GM19328 (cell line): ENCODE data around the gene CELF5.
"Not testable (repeated sequence)": the region's sequence is repeated elsewhere in the genome, so short reads cannot be mapped to it uniquely, and the experiment has no call there.

Experiments
- ATAC-seq: cut with Tn5 transposase; IDR thresholded peaks from one replicate; pipeline ENCODE4 v1.9.1; 2021; ENCODE audit warnings: mild to moderate bottlenecking, moderate library complexity; ENCODE audit not compliant: unreplicated experiment

Gene CELF5

DNA sequence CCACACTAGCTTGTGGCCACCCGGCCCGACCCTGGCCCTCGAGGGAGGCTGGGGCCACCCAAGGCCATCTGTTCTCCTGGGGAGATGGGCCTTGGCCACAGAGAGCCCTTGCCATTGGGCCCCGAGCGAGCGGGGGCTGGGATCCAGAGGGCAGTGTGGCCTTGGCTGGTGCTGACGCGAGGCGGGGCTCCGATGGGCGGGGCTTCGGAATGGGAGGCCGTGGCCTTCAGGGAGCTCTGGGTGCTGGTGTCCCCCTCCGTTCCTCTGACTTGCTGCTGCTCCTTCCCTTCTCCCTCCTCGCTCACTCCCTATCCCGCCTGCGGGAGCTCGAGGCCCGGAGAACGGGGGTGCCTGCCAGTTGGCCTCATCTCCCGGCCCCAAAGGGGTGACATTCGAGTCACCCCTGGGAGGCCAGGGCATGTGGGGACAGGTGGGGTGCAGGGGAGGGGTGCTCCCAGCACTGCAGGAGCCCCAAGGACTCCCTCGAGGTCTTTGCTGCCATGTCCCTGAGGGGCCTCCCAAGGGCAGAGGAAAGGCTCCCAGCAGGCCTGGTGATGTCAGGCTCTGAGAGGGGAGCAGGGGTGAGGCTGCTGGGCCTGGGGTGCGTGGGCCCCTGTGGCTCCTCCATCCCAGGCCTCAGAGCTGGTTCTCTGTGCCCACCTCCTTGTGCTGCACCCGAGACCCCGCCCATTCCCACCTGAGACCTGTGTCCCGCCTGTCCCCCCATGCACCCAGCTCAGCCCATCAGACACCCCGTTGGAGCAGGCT lies 34.6 kb upstream of the CELF5 start:
- no peak for ATAC-seq

DNA sequence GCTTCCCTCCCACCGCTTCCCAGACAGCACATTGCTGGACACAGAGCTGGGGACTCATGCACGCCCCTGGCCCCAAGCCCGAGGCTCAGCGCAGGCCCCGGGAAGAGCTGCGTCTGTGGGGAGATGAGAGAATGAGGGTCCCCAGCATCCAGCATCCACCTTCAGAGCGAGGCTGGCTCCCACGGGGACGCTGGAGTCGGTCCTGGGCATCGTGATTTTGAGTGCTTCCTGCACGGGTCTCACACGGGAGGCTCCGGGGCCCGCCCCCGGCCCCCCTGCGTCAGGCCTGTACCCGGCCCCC lies 34.0 kb upstream of the CELF5 start:
- no peak for ATAC-seq

DNA sequence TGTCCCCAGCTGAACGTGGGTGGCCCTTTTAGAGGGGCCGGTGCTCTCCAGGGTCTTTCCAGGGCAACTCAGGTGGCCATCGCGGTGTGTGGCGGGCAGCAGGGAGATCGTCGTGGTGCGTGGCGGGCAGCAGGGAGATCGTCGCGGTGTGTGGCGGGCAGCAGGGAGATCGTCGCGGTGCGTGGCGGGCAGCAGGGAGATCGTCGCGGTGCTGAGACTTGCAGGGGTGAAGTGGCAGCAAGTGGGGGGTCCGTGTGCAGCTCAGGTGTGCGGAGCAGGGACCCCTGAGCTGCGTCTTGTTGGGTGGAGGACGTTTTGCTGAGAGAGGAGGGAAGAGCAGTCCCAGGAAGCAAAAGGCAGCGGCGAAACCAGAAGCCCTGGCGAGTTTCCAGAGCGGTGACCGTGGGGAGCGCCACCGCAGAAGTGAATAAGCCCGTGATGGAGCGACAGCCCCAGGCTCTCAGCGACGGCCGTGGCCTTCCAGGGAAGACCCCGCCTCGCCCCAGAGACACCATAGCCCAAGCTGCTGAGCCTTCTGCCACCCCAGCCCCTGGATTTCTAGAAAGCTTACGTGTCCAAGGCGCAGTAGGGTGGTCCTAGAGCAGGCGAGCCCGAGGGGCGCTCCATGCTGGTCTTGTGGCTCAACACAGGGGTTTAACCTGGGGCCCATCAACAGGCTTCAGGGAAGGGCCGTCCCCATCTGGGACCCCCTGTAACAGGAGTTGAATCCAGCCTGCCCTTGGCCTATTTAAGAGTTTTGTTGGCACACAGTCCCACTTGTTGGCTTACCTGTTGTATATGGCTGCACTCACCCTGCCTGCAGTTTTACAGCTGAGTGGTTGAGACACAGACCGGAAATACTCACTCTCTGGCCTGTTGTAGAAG lies 33.3 kb upstream of the CELF5 start:
- ATAC-seq: no peak

DNA sequence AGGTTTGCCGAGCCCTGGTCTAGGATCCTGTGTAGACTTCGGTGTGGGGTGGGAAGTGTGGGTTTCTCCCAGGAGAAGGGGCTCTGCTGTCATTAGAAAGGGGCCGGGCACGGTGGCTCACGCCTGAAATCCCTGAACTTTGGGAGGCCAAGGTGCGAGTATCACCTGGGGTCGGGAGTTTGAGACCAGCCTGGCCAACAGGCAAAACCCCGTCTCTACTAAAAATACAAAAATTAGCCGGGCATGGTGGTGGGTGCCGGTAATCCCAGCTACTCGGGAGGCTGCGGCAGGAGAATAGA lies 32.7 kb upstream of the CELF5 start:
- not testable (repeated sequence) for ATAC-seq

DNA sequence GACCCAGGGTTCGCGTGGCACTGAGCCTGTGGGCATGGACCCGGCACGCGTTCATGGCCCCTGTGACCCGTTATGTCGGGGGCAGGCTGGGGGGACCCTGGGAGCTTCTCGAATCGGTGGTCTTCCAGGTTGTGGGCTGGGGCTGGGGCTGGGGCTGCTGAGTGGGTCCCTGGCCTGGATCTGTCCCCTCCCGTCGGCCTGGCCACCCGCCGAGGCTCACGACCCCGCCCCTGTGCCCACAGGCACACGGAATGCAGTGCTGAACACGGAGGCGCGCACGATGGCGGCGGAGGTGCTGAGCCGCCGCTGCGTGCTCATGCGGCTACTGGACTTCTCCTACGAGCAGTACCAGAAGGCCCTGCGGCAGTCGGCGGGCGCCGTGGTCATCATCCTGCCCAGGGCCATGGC lies 32.2 kb upstream of the CELF5 start:
- no peak for ATAC-seq

DNA sequence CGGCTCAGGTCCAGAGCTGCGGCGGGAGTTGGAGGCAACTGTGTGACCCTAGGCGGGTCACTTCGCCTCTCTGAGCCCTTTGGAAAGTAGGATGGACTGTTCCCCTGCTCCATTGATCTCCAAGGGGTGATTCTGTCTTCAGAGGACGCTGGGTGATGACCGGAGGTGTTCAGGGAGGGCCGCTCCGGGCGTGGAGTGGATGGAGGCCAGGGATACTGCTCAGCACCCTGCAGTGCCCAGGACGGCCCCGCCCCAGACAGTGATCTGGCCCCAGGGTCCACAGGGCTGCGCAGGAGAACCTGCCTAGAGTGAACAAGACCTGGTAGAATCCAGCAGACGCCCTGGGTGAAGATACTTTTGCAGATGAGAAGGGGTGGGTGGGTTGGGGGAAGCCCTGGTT lies 31.8 kb upstream of the CELF5 start:
- no peak for ATAC-seq

DNA sequence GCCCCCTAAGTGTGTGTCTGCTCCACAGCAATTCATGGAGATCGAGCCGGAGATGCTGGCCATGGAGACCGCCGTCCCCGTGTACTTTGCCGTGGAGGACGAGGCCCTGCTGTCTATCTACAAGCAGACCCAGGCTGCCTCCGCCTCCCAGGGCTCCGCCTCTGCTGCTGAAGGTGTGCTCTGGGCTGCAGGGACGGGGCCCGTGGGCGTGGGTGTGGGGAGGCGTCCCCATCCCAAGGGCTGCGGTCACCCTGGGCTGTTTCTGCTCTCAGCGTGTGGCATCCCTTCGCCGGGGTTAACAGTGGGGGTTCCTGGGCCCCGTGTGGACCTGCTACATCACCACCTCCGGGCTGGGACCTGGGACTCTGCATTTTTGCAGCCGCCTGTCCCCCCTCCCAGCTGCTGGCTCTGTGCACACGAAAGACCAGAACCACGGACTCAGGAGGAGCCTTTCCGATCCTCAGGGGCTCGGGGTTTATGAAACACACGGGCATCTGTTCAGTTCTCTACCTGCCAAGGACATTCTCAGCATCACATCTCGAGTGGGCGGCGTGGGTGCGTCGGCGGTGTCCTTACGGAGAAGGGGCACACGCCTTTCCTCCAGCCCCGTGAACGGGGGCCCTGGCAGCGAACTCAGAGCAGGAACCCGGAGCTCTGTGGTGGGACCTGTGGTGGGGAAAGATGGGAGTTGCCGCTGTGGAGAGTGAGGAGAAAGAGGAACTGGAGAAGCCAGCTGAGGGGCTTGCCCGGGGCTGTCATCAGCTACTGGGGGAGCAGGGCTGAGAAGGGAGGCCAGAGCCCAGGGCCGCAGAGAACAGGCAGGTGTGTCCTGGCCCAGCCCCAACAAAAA lies 31.0 kb upstream of the CELF5 start:
- ATAC-seq: no peak

DNA sequence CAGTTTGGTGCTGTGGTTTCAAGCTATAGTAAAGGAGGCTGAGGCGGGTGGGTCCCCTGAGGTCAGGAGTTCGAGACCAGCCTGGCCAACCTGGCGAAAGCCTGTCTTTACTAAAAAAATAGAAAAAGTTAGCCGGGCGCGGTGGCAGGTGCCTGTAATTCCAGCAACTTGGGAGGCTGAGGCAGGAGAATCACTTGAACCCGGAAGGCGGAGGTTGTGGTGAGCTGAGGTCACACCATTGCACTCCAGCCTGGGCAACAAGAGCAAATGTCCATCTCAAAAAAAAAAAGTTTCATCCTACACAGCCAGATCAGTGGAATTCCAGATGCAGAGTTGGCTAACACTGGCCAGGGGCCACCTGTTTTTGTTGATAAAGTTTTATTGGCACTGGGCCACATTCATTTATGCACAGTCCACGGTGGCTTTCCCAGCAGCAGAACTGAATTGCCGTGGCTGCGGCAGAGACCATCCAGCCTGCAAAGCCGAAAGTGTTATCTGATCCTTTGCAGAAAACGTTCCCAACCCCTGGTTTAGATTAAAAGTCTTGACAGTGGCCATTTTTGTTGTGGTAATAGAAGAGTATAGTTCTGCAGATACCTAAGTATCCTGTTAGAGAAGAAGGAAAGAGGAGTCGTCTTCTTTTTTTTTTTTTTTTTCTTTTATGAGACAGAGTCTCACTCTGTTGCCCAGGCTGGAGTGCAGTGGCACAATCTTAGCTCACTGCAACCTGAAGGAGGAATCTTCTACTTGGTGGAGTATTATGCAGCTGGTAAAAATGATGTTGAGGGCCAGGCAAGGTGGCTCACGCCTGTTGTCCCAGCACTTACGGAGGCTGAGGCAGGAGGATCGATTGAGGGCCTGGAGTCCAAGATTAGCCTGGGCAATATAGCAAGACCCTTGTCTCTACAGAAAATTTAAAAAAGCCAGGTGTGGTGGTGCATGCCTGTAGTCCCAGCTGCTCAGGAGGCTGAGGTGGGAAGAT lies 30.1 kb upstream of the CELF5 start:
- ATAC-seq: no peak

DNA sequence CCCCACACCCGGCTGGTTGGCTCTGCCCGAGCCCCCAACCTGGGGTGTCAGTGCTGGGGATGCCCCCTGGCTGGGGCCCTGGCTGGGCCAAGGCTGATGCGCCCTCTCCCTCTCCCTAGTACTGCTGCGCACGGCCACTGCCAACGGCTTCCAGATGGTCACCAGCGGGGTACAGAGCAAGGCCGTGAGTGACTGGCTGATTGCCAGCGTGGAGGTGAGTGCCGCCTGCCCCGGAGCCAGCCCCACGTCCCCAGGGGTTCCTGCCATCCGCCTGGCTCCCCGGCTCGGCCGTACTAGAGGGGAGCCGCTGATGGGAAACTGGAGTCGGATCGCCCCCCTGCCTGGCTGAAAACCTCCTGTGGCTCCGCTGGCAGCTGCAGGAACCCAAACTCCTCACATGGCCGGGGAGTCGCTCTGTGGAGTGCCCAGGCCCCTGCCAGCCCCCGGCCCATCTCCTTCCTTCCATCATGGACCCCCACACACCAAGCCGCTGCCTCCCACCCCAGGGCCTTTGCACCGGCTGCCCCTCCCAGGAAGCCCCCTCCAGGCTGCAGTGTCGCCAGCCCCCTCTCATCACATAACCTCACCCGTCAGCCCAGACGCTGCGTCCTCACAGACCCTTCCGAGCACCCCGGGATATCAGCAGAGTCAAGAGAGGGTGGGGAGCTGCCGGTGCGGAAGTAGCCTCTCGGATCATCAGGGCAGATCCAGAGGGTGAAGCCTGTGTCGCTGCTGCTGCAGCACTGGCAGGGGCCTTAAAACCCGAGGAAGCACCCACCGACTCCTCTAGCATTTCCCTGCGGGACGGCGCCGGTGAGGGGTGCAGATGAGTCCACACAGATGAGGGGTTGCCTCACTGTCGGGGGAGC lies 28.2 kb upstream of the CELF5 start:
- no peak for ATAC-seq

DNA sequence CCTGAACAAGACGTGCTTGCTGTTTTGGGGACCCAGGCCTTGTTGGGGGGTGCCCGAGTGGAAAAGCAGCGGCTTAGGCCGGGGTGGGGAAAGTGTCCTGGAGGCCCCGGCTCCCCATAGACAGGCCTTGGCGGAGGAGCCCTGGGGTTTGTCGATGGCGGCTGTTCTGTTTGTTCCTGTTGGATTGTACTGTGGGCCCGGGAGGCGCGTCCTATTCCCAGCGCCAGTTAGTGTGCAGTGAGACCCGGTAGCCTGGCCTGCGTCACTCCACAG lies 27.6 kb upstream of the CELF5 start:
- no peak for ATAC-seq

DNA sequence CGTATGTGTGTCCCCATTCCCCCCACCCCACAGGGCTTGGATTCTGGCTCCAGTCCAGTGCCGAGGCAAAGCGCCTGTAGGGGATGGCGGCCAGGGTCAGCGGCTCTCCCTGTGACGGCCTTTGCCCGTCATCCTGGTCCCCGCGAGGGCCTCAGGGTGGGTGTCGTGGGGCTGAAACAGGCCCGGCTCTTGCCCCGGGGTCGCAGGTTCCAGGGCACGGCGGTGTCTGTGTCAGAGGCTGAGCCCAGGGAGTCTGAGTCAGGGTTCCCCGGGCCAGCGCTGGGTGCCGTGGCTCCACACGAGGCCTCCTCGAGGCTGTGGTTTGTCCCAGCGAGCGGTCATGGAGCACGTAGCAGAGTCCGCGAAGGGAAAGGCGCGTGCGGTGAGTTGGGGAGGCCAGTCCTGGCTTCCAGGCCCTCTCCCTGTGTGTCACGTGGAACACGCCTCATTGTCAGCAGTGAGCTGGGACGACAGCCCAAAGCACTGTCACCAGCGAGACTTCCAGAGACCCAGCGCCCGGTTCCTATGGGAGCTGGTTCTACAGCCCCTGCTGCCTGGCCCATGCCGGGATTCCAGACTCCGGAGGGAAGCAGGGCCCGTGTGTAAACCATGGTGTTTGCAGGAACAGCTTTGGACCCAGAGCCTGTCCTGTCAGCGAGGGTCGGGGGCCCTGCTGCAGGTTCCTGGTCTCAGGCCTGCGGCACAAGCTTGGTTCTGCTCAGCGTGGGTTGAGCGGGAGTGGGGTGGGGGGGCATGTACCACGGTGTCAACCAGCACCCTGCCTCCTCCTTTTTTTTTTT lies 25.4 kb upstream of the CELF5 start:
- ATAC-seq: no peak

DNA sequence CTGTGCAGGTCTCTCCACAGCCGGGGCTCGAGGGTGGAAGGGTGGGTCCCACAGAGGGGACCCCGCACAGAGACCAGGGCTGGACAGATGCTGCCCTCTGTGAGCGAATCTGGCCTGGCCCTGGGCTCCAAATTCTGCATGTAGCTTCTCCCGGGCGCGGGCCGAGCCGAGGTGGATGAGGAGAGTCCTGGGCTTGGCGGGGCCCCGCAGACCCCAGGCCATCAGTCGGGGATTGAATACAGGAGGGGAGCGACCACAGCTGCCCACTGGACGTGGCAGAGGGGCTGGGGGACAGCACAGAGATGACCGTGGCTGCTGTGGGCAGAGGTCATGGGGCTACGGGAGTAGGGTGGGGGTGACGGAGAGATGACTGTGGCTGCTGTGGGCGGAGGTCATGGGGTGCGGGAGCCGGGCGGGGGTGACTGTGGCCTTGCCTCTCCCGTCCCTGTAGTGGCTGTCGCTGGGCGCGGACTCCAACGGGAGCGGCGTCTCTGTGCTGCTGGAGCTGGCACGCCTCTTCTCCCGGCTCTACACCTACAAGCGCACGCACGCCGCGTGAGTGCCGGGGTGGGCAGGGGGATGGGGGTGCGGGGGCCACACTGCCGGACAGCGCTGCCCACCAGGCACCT lies 23.3 kb upstream of the CELF5 start:
- ATAC-seq: no peak

DNA sequence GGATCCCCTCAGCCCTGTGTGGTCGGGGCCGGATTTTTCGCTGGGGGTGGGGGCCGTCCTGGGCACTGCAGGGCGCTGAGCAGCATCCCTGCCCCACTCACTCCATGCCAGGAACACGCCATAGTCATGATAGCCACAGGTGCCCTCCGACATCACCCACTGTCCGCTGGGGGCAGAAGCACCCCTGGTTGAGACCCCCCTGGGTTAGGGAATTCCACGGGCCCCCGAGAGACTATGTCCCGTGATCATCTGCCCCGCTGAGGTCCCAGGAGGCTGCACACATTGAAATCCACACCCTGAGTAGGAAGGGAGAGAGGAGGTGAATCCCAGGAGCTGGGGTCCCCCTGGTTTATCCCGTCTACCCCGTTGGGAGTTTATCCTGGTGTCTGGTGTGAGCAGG lies 22.6 kb upstream of the CELF5 start:
- no peak for ATAC-seq

DNA sequence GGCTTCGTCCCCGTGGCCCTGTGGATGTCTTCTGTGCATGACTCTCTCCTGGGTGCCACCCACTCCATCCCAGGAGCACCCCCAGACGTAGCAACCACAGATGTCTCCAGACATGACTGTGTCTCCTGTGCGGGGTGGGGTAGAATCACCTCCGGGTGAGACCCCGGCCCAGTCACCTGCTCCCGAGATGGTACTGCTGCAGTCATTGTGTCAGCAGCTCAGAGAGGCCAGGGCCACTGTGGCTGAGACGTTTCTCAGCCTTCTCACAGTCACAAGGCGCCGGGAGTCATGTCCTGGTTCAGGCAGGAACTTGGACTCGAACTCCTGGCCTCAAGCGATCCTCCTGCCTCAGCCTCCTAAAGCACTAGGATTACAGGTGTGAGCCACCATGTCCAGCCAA lies 22.1 kb upstream of the CELF5 start:
- ATAC-seq: no peak

DNA sequence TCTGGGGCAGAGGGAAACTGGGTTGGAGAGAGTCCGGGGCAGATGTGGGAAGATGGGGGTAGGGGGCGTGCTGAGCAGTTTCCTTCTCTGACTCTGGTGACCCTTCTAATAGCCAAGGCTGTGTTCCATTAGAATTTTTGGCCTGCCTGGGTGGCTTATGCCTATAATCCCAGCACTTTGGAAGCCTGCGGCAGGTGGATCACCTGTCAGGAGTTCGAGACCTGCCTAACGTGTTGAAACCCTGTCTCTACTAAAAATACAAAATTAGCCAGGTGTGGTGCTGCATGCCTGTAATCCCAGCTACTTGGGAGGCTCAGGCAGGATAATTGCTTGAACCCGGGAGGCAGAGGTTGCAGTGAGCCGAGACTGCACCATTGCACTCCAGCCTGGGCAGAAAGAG lies 21.6 kb upstream of the CELF5 start:
- ATAC-seq: not testable (repeated sequence)

DNA sequence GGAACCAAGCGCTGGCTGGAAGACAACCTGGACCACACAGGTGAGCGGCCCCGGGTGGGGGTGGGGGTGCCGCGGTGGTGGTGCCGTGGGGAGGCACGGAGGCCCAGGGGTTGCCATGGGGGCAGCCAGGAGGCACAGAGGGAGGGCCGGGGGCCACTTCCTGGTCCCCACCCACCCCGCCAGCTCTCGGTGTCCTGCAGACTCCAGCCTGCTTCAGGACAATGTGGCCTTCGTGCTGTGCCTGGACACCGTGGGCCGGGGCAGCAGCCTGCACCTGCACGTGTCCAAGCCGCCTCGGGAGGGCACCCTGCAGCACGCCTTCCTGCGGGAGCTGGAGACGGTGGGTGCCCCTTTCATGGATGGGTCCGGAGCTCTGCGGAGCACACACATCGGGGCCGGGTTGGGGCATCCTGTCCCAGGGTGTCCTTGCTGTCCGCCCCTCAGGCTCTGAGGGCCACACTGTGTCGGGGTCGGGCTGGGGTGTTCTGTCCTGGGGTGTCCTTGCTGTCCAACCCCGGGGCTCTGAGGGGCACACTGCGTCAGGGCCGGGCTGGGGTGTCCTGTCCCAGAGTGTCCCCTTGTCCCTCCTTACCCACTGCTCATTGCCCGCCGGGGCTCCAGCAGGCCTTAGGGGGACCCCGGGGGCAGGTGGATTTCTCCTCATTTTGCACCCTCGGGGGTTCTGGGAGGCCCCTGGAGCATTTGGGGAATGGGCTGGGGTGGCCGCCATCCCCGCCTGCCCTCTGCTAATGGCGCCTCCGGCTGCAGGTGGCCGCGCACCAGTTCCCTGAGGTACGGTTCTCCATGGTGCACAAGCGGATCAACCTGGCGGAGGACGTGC lies 20.4 kb upstream of the CELF5 start:
- ATAC-seq: no peak

DNA sequence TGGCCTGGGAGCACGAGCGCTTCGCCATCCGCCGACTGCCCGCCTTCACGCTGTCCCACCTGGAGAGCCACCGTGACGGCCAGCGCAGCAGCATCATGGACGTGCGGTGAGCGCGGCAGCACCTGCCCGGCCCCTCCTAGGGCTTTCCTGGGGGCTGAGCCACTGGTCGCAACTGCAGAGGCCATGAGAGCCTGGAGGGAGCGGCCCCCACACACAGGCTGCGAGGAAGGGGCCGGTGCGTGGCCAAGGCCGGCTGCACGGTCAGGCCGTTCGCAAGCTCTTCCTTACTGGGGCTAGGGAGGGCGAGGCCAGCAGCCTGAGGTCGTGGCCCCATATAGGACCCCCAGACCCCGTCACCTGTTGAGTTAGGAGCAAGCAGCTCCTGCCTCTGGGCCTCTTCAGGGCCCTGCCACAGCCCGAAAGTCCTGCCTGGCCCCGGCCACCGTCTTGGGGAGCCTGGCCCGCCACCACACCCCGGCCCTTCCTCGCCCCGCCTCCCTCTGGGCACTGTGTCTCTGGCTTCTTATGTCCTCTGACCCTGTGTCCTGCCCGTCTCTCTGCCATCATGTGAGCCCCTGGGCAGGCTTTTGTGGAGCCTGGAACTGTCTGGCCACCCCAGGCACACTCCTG lies 19.7 kb upstream of the CELF5 start:
- ATAC-seq: no peak
